ENCODE data around the gene KCTD14. TPM values are rescaled to one million over a fixed set of nuclear protein-coding genes. Genes with fewer than 3 reads are reported as not detected.

KCTD14 gene
- total RNA-seq: 0.54 and 0.62 TPM in 2 replicates

GRCh38 chr11:78022397-78023396, at the start of gene KCTD14:
Gene KCTD14, minus strand, starts transcription at chr11:78023276. Its CDS starts 27 bp downstream, at chr11:78023249.

GRCh38 chr11:78063440-78064181, 40.5 kb upstream of the KCTD14 start, which contains the start of gene THRSP:
Gene THRSP, plus strand, starts transcription at chr11:78063861. Its CDS starts 21 bp downstream, at chr11:78063882.

GRCh38 chr11:77994434-77995362, 28.4 kb downstream of the KCTD14 start, which contains the start of gene INTS4:
Gene INTS4, minus strand, starts transcription at chr11:77994668. Its CDS starts 25 bp downstream, at chr11:77994643.

Other genes with a start within 250 kb of the KCTD14 start
- 35.9 and 40.1 TPM in 2 replicates for gene RSF1, start 202.6 kb downstream of the KCTD14 start, total RNA-seq
- 45.7 and 54.2 TPM in 2 replicates for gene AAMDC, start 202.1 kb downstream of the KCTD14 start, total RNA-seq
- gene INTS4, start 28.6 kb downstream of the KCTD14 start, total RNA-seq: 12.4 and 15.6 TPM in 2 replicates
- 0.78 TPM in 1 of 2 replicates, not detected in the other for gene THRSP, start 40.6 kb upstream of the KCTD14 start, total RNA-seq
- gene NDUFC2, start 56.6 kb upstream of the KCTD14 start, total RNA-seq: 67.9 and 87.2 TPM in 2 replicates
- 24.2 and 28.5 TPM in 2 replicates for gene ALG8, start 116.3 kb upstream of the KCTD14 start, total RNA-seq
- gene KCTD21, start 165.3 kb upstream of the KCTD14 start, total RNA-seq: 10.7 and 11.5 TPM in 2 replicates
- gene USP35, start 165.6 kb upstream of the KCTD14 start, total RNA-seq: 8.2 and 11.6 TPM in 2 replicates